Effector memory CD4-positive, alpha-beta T cell (primary cell): ENCODE results near the gene CYGB.
A peak's percentile ranks its signal among the peaks of the same experiment; 100 is the strongest.
"Not testable (repeated sequence)": the region's sequence is repeated elsewhere in the genome, so short reads cannot be mapped to it uniquely, and the experiment has no call there.

Experiments used
- DNase-seq, 3 donors: peaks; one replicate each; pipeline ENCODE4 v3.0.0-alpha.2; 2020
- H3K27ac ChIP-seq: 2 replicates; pipeline ENCODE4 v1.7.0; 2013; ENCODE audit warnings: mild to moderate bottlenecking, low read length, moderate library complexity; ENCODE audit not compliant: insufficient read depth, poor library complexity, severe bottlenecking
- H3K27me3 ChIP-seq: replicated peaks from 2 replicates; pipeline ENCODE4 v1.7.0; 2013; ENCODE audit warnings: mild to moderate bottlenecking, low read length; ENCODE audit not compliant: insufficient read depth, control insufficient read depth, poor library complexity, severe bottlenecking
- H3K36me3 ChIP-seq: 2 replicates; pipeline ENCODE4 v1.7.0; 2013; ENCODE audit warnings: mild to moderate bottlenecking, low read length, moderate library complexity; ENCODE audit not compliant: control insufficient read depth, insufficient read depth
- H3K4me1 ChIP-seq: 2 replicates; pipeline ENCODE4 v1.7.0; 2013; ENCODE audit warnings: low read length, mild to moderate bottlenecking; ENCODE audit not compliant: control insufficient read depth, insufficient read depth, poor library complexity, severe bottlenecking
- H3K4me3 ChIP-seq: 2 replicates; pipeline ENCODE4 v1.7.0; 2013; ENCODE audit warnings: low read length, low read depth, mild to moderate bottlenecking; ENCODE audit not compliant: insufficient read depth, poor library complexity, severe bottlenecking
- H3K9me3 ChIP-seq: 2 replicates; pipeline ENCODE4 v1.7.0; 2013; ENCODE audit warnings: mild to moderate bottlenecking, low read length, moderate library complexity; ENCODE audit not compliant: control insufficient read depth

The CYGB gene

DNA sequence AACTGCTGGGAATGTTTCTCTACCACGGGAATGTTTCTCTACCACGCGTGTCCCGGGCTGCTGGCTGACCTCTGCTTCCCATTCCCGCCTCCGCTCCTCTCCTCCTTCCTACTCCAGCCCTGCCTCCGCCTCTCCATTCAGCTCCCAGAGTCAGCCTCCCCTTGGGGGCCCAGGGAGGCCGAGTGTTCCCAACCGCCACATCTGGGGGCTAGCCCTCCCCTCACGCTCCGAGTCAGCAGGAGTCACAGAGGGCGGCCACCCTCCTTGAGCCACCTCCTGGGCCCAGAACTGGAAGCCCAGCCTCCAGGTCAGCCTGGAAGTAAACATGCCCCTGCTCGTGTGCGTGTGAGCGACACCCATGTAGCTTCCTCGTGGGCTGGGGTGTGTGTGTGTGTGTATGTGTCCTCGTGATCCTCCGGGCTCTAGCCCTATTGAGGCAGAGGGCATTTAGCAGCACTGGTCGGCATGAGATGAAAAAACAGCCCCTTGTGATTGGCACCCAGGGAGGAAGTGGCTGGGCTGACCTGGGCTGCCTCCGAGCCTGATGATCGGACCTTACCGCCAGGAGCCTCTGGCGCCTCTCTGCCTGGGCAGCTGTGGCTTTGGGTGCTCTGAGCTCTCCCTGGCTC, 7.3 kb downstream of the CYGB start:
- peaks cover 19% of the 10 kb centered on the region for H3K4me1 ChIP-seq
- H3K27me3 ChIP-seq = no peaks in the 10 kb centered on the region
- no peaks in the 10 kb centered on the region for H3K36me3 ChIP-seq
- H3K27ac ChIP-seq = no peak overlapping the region
- no peaks in the 10 kb centered on the region for H3K9me3 ChIP-seq
- DNase-seq = no peak
- no peak overlapping the region for H3K4me3 ChIP-seq

DNA sequence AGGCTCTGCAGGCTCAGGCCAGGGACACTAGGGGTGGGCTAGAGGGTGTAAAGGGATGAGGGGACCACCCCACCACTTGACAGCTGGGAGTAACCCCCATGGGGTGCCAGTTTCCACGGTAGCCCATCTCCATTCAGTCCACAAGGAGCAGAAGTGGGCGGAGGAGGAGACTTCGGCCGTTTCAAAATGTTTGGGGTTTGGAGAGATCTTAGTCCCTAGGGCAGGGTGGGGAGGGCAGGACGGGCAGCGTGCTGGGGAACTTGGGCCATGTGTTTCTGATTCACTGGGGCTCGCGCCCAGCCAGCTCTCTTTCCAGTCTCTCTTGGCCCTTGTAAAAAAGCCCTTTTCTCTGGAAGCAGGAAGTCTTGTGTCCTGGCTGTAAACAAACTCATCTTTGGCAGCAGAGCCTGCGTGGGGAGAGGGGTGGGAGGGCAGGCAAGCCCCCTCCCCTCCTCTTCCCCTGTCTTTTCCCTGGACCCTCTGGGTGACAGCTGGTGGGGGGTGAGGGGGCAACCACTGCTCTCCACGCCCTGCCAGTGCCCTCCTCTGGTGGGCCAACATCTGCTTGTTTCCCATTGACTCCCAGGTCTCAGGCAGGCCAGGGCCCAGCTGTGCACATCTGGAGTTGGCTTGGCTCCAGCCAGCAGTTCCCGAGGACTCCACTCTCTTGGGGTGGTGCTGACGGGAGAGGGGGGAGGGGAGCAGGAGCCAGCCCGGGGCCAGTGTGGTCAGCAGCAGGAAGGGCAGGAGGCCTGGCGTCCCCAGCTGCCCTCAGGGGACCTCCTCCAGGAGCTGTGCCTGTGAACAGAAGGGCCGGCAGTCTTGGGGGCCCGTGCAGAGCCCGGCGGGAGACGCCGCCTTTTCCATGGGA, 8.1 kb downstream of the CYGB start:
- no peaks in the 10 kb centered on the region for H3K27me3 ChIP-seq
- no peak overlapping the region for H3K4me3 ChIP-seq
- peaks cover 19% of the 10 kb centered on the region for H3K4me1 ChIP-seq
- no peaks in the 10 kb centered on the region for H3K36me3 ChIP-seq
- no peak for DNase-seq
- no peaks in the 10 kb centered on the region for H3K9me3 ChIP-seq
- no peak overlapping the region for H3K27ac ChIP-seq

DNA sequence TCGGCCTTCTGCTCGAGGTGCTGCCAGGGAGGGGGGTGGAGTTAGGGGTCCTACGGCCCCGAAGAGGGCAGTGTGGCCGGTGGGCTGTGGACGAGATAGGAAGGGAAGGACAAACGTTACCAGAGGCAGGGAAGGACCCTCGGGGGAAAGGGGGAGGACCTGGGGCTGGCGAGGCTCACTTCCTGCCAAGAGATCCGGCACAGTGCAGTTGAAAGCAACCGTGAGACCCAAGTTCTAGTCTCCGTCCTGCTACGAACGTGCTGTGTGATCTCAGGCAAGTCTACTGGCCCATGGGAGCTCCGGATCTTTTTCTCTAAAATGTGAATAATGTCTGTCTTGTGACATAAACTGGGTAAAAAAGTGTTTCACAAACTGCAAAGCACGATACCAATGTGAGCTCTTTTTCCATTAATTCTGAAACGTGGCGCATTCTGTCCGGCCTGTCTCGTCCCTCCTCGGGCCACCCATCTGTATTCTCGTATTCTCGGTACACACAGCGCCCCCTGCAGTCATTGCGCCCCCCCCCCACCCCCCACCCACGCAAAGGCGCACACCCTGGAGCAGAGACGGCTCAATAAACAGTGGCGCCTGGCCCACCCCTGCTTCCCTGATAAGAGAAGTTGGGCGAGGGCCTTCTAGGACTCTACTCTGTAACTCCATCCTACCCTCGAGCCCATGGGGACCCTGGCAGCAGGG, 8.8 kb downstream of the CYGB start:
- peak overlapping the region; percentile 32 for H3K27ac ChIP-seq
- H3K36me3 ChIP-seq = no peaks in the 10 kb centered on the region
- DNase-seq = no peak
- H3K27me3 ChIP-seq = no peaks in the 10 kb centered on the region
- peaks cover 19% of the 10 kb centered on the region for H3K4me1 ChIP-seq
- no peaks in the 10 kb centered on the region for H3K9me3 ChIP-seq
- H3K4me3 ChIP-seq = no peak overlapping the region

DNA sequence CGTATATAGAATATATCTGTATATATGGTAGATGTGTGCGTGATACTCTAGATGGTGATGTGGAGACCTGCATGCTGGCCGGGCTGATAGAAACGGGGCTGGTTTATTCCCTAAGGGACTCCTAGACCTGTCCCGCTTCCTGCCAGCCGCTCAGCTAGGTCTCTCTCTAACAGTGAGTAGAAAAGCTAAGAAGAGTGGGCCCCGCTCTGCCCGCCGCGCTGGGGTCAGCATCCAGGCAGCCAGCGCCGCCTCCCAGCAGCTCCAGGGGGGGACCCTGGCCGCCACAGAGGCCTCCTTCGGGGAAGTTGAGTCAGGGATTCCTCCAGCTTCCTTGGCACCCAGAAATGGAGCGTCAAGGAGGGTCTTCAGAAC, 9.4 kb downstream of the CYGB start:
- Histone ChIP-seq H3K27me3 (no peaks in the 10 kb centered on the region), H3K4me3 (no peak overlapping the region), H3K4me1 (peaks cover 23% of the 10 kb centered on the region), H3K27ac (peak overlapping the region; percentile 32), H3K9me3 (no peaks in the 10 kb centered on the region), H3K36me3 (no peaks in the 10 kb centered on the region)
- no peak for DNase-seq

DNA sequence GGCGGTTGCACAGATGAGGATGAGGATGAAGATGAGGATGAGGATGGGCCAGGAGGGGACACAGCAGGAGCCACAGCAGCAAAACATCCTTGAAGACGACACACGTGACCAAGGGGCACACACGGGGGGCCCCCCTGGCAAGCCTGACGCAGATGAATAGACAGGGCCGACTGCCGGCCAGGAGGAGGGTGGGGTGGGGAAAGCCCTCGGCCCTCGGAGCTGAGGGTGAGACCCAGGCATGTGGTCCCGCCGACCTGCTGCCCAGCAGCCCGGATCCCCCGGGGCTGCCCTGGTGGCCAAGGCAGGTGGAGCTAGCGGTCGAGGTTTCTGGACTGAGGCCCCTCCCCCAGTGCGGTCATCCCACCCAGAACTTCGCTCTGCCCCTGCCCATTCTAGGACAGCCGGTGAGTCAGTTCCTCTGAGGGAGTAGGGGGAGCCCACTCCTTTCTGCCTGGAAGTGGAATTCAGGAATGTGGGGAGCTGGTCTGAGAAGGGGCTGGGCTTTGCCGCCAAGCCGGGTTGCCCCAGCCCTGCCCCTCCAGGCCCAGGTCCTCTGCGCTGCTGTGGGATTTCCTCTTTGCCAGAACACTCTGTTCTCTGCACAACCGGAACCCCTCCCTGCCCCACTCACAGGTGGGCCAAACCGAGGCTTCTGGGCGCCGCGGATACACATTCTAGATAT, 9.9 kb downstream of the CYGB start:
- Histone ChIP-seq H3K4me1 (peaks cover 28% of the 10 kb centered on the region), H3K27ac (no peak overlapping the region), H3K36me3 (no peaks in the 10 kb centered on the region), H3K9me3 (no peaks in the 10 kb centered on the region), H3K4me3 (no peak overlapping the region), H3K27me3 (no peaks in the 10 kb centered on the region)
- DNase-seq = peak; percentile 12 to 27 (median 12)

DNA sequence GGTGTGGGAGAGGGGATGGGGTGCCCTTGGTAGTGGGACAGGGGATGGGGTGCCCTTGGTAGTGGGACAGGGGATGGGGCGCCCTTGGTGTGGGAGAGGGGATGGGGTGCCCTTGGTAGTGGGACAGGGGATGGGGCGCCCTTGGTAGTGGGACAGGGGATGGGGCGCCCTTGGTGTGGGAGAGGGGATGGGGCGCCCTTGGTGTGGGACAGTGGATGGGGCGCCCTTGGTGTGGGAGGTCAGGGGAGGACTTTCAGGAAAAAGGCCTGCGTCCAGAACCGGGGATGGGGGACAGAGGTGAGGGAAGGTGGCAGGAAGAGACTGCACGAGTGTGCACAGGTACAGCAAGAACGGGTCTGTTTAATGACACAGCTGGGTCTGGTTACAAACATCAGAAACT, 10.5 kb downstream of the CYGB start:
- H3K9me3 ChIP-seq, H3K27ac ChIP-seq, H3K4me3 ChIP-seq, DNase-seq, H3K36me3 ChIP-seq, H3K27me3 ChIP-seq: not testable (repeated sequence)
- peaks cover 28% of the 10 kb centered on the region for H3K4me1 ChIP-seq

DNA sequence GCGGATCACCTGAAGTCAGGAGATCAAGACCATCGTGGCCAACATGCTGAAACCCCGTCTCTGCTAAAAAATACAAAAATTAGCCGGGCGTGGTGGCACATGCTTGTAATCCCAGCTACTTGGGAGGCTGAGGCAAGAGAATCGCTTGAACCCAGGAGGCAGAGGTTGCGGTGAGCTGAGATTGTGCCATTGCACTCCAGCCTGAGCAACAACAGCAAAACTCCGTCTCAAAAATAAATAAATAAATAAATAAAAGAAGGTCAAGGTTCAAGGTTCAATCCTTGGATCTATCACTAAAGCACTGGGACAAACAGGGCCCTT, 12.0 kb downstream of the CYGB start:
- not testable (repeated sequence) for DNase-seq, H3K27ac ChIP-seq, H3K9me3 ChIP-seq, H3K4me3 ChIP-seq, H3K36me3 ChIP-seq, H3K27me3 ChIP-seq
- H3K4me1 ChIP-seq = peaks cover 28% of the 10 kb centered on the region

DNA sequence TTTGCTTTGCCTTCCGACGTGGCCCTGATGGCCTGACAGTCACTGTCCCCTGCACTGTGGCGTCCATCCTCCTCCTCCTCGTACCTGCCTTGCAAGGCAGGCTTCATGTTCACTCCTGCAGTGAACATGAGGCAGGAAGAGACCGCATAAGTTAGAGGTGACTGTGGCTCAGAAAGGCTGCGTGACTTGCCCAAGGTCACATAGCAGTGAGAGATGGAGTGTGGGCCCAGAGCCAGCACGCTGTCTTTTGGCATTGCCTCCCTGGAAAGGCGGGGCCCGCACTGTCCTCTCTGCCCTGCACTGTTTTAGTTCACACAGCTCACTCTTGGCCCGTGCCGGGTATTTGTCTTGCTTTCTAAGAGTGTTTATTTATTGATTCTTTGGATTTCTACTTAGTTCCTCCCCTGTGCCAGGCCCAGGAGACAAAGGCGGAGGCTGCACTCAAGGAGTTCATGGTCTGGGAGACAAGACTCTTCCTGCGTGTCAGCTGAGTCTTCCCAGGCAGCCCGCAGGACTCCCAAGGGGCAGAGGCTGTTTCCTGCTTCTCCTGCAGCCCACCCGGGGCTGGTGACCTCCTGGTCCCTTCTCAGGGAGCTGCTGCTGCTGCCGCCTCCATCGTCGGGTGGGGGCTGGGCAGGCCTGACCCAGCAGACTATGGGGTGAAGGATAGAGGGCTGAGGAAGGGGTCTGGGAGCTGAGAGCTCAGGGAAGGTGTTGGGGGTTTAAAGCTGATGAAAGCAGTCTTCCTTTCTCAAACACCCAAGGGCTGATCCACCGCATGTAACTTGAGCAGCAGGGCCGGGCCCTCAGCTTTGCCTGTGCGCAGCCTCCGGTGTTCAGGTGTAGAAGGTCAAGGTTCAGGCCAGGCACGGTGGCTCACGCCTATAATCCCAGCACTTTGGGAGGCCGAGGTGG, 12.7 kb downstream of the CYGB start:
- Histone ChIP-seq H3K36me3 (no peaks in the 10 kb centered on the region), H3K27me3 (no peaks in the 10 kb centered on the region), H3K4me3 (no peak overlapping the region), H3K9me3 (no peaks in the 10 kb centered on the region), H3K27ac (no peak overlapping the region), H3K4me1 (peaks cover 28% of the 10 kb centered on the region)
- no peak for DNase-seq
